ENCODE data around the gene CTSK. TPM values are rescaled to one million over a fixed set of nuclear protein-coding genes. Genes with fewer than 3 reads are reported as not detected.

Gene CTSK
- total and polyA plus RNA-seq, 7 donors, result 7.6 to 114 (median 66.3) TPM

DNA sequence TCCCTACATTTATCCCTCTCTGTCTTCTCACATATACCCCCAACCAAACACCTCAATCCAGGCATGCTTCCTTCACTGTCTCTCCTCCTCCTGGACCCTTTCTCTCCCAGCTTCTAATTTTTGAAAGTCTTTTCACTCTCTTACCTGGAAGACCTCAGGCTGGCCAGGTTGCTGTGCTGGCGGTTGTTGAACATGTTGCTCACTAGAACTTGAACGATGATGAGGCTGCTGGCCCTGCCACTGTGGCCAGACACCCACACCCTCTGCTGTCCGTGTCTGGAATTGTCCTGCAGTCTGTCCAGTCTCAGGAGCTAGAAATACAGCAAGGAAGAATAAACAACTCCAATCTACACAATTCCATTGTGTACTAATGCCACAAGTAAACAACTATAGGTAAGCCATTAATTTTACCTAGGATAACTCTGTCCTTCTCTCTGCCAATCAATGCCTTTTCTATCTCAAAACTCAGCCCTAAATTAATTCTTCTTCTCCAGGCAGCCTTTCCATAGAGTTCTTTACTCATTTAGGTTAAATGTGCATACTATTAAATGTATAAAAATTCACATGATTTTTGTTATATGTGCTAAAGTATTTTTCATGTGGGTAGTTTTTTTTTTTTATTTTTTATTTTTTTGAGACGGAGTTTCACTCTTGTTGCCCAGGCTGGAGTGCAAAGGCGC is 5.1 kb upstream of the CTSK start:
- TF ChIP-seq POLR2AphosphoS5 (IDR thresholded peaks at IDR 0.05) (peak in 1 of 4 donors; percentile 24), EP300 (IDR thresholded peaks at IDR 0.05) (no peak), CTCF (IDR thresholded peaks at IDR 0.05) (peak in 3 of 4 experiments; percentile 31 to 65 (median 41))
- peaks cover 48 to 78% (median 56%) of the 10 kb centered on the region in 4 donors for H3K36me3 ChIP-seq
- no peak overlapping the region for H3K27ac ChIP-seq
- DNase-seq, result peak; percentile 74
- WGBS, 2 donors, result 45 to 68% methylated on average over 5 of the region's 5 CpGs
- intact Hi-C loops (cut with DNase I), result no loop called here
- no peak overlapping the region for H3K4me3 ChIP-seq
- H3K4me1 ChIP-seq, result peaks cover 0 to 10% (median 8%) of the 10 kb centered on the region in 4 donors
- H3K27me3 ChIP-seq, result no peaks in the 10 kb centered on the region
- H3K9me3 ChIP-seq, result no peaks in the 10 kb centered on the region

- no peaks in the 10 kb centered on the region for H3K27me3 ChIP-seq
- H3K4me1 ChIP-seq, result peaks cover 0 to 17% (median 8%) of the 10 kb centered on the region in 4 donors
- 20 to 60% methylated on average over 9 of the region's 9 CpGs for WGBS, 2 donors
- H3K36me3 ChIP-seq, result peaks cover 29 to 58% (median 38%) of the 10 kb centered on the region in 4 donors
- no peak overlapping the region for H3K27ac ChIP-seq
- DNase-seq, result no peak
- TF ChIP-seq POLR2AphosphoS5 (IDR thresholded peaks at IDR 0.05) (no peak), EP300 (IDR thresholded peaks at IDR 0.05) (no peak), POLR2A (IDR thresholded peaks at IDR 0.05) (no peak), CTCF (IDR thresholded peaks at IDR 0.05) (no peak)
- H3K4me3 ChIP-seq, result no peak overlapping the region
- no peaks in the 10 kb centered on the region for H3K9me3 ChIP-seq
- intact Hi-C loops (cut with DNase I), result no loop called here
These were observed 3.0 kb upstream of the CTSK start for GRCh38 chr1:150810958-150811659.

GRCh38 chr1:150809651-150810050 is 1.6 kb upstream of the CTSK start:
- H3K4me1 ChIP-seq, result peaks cover 0 to 17% (median 8%) of the 10 kb centered on the region in 4 donors
- peaks cover 25 to 43% (median 31%) of the 10 kb centered on the region in 4 donors for H3K36me3 ChIP-seq
- intact Hi-C loops (cut with DNase I), result loop anchor here (10.0 kb wide), 1 partner anchor 45 kb away; no protein-coding TSS in a partner anchor
- DNase-seq, result no peak
- no peaks in the 10 kb centered on the region for H3K27me3 ChIP-seq
- no peak overlapping the region for H3K4me3 ChIP-seq
- TF ChIP-seq CTCF (IDR thresholded peaks at IDR 0.05) (no peak), EP300 (IDR thresholded peaks at IDR 0.05) (no peak), POLR2A (IDR thresholded peaks at IDR 0.05) (no peak), POLR2AphosphoS5 (IDR thresholded peaks at IDR 0.05) (no peak)
- no peaks in the 10 kb centered on the region for H3K9me3 ChIP-seq
- WGBS, 2 donors, result 79% methylated on average over 3 of the region's 3 CpGs
- H3K27ac ChIP-seq, result peak overlapping the region in 1 of 4 donors; percentile 51

DNA sequence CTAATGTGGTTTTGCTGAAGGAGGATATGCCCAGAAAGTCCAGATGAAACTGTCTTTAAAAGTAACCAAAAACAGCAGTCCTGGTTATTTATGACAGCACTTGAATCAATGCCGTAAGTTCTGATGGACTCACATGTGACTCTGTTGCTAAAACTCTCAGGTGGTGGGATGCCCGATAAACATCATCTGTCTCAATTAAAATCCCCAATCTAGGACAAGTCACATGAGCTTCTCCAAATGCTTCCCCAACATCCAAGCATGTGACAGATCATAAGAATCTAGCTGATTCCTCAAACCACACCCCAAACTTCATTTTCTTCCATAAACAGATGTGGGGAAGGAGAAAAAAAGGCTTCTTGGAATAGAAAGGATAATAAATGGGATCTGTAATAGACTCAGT is 786 bp upstream of the CTSK start:
- Histone ChIP-seq H3K4me1 (peaks cover 0 to 17% (median 8%) of the 10 kb centered on the region in 4 donors), H3K27ac (peak overlapping the region; percentile 45 to 51 (median 50)), H3K27me3 (no peaks in the 10 kb centered on the region), H3K9me3 (no peaks in the 10 kb centered on the region), H3K36me3 (peaks cover 20 to 37% (median 25%) of the 10 kb centered on the region in 4 donors), H3K4me3 (peak overlapping the region in 1 of 4 donors; percentile 33)
- intact Hi-C loops (cut with DNase I), result loop anchor here (10.0 kb wide), 1 partner anchor 46 kb away; no protein-coding TSS in a partner anchor
- WGBS, 2 donors, result 71 to 82% methylated on average over 2 of the region's 2 CpGs
- DNase-seq, result no peak
- TF ChIP-seq CTCF (IDR thresholded peaks at IDR 0.05) (no peak), POLR2A (IDR thresholded peaks at IDR 0.05) (no peak), POLR2AphosphoS5 (IDR thresholded peaks at IDR 0.05) (peak in 3 of 4 donors; percentile 15 to 41 (median 17)), EP300 (IDR thresholded peaks at IDR 0.05) (peak in 1 of 4 donors; percentile 10)

Measured in sigmoid colon (tissue), 7 donors.